SIG-M5 treated with dmso at 0.1 percent for 504 hours (cell line): ENCODE data around the gene PRAMEF5.
"Not testable (repeated sequence)": the region's sequence is repeated elsewhere in the genome, so short reads cannot be mapped to it uniquely, and the experiment has no call there.

Source experiments
- DNase-seq: peaks from one replicate; lab custom pipeline; 2025; ENCODE audit not compliant: unreplicated experiment; lab: John Stamatoyannopoulos, UW

PRAMEF5 gene

DNA sequence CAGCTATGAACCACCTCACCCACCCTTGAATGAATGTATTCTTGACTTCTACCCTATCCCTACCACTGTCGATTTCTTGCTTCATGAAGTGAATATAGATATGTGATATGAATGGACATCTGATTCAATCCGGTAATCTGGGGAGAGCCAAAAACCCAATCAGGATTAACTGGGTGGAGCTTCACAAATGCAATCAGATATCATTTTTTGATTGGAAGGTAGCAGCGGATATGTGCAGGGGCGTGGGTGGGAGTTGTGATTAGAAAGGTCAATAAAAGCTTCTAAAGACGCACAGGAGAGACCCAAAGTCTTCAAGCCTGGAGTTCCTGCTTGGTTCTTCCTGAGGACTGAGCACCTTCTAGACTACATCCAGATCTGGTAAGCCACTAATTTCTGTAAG lies at the start of gene PRAMEF5:
Gene PRAMEF5 (plus strand): TSS at position 301 of the 400 bp plus-strand sequence. CDS start 5,071 bp downstream, outside the sequence.
- not testable (repeated sequence) for DNase-seq

DNA sequence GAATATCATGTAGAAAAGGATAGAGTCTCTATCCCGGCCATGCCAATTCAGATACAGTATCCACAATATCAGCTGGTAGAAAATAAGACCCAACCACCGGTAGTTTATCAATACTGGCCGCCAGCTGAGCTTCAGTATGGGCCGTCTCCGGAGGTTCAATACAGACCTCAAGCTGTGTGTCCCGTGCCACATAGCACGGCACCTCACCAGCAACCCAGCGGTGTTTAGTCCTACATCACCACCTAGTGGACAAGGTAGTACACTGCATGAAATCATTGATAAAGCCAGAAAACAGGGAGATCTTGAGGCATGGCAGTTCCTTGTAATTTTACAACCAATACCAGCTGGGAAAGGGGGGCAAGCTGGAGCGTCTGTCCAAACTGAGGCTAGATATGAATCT lies 45.3 kb upstream of the PRAMEF5 start:
- DNase-seq: not testable (repeated sequence)

DNA sequence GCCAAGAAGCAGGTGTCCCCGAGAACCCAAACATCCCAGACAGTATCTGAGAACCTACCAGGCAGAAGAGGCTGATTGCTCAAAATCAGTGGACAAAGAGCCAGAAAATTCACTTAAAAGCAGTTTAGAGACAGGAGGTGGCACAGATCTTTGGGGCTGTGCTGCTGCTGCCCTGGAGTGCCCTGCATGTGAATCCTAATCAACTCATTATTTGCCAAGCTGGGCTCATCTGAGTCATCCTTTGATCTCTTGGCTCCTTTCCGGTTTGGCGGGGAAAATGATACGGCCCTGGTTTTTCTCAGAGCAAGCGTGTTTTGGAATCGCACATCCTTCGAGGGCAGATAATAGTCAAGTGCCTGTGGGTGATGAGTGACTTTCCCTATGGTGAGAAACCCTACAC lies 37.4 kb upstream of the PRAMEF5 start:
- not testable (repeated sequence) for DNase-seq

DNA sequence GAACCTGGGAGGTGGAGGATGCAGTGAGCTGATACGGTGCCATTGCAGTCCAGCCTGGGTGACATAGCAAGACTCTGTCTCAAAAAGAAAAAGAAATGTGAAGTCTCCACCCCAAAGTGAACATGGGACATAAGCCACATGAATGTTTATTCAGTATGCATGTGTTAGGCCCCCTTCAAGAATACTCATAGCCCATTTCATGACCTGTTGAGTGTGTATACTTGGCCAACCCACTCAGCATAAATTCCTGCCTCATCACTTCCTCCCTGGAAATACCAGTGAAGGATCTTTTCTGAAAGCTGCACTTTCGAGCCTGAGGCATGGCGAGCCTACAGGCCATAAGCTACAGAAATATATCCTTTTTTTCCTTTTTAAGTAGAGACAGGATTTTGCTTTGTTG lies 34.8 kb upstream of the PRAMEF5 start:
- not testable (repeated sequence) for DNase-seq

DNA sequence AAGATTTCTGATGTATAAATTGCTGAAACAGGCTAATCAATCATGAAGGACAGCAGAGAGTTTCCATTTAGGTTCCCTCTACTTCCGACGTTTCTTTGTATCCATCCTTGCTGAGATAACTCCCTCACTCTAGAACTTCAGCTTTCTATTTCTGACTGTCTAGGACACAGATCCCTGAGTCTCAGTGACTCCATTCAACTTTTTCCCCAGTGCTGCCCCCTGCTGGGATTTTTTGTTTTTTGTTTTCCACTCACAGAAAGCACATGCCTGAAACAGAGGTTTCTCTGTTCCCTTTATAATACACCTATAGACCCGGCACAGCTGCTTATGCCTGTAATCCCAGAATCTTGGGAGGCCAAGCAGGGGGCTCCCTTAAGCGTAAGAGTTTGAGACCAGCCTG lies 31.2 kb upstream of the PRAMEF5 start:
- not testable (repeated sequence) for DNase-seq

DNA sequence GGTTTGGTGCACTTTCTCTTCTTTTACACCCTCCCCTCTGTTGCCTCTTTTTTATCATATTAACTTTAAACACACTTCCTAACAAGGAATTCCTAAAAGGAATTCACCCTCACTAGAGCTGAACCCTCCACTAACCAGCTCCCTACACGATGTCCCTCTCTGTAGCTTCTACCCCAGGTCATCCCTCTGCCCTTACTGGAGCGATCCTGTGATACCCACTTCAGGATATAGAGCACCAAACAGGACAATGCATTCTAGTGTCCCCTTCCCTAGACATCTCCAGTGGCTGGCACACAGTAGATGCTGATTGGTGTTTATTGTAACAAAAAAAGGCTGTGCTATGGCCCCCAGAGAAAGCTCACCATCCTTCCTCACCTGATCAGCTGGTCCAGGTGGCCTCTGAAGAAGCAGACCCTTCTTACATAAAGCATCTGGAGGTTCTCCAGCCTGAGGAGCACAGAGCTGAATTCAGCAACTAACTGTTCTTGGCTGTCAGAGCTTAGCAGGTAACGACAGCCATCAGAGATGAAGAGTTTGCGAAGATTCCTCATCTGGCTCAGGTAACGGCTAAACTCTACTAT lies 29.4 kb upstream of the PRAMEF5 start:
- no peak for DNase-seq

DNA sequence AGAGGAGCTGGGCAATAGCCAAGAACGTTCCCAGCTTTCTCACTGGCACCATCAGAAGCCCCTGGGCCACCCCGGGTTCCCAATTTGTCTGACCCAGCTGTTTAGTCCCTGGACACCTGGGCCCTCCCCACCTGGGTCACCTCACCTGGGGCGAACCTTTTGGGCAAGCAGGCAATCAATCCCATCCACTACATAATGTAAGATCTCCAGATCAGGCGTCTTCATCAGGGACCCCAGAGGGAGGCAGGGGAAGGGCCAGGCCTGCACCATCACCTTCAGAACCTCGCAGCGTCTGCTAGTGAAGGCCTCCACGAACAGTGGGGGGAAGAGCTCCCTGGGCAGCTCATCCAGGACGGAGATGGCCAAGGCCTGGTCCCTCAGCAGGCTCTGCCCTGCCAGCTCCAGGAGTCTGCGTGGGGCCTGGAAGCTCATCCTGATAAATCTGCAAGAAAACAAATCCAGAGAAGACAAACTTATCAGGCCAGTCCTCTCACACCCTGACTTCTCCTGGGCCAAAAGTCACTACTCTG lies 28.3 kb upstream of the PRAMEF5 start, which contains the start of gene PRAMEF18:
Gene PRAMEF18 (minus strand): TSS at position 480 of the 530 bp plus-strand sequence. CDS start 48 bp downstream, at position 432.
- not testable (repeated sequence) for DNase-seq

DNA sequence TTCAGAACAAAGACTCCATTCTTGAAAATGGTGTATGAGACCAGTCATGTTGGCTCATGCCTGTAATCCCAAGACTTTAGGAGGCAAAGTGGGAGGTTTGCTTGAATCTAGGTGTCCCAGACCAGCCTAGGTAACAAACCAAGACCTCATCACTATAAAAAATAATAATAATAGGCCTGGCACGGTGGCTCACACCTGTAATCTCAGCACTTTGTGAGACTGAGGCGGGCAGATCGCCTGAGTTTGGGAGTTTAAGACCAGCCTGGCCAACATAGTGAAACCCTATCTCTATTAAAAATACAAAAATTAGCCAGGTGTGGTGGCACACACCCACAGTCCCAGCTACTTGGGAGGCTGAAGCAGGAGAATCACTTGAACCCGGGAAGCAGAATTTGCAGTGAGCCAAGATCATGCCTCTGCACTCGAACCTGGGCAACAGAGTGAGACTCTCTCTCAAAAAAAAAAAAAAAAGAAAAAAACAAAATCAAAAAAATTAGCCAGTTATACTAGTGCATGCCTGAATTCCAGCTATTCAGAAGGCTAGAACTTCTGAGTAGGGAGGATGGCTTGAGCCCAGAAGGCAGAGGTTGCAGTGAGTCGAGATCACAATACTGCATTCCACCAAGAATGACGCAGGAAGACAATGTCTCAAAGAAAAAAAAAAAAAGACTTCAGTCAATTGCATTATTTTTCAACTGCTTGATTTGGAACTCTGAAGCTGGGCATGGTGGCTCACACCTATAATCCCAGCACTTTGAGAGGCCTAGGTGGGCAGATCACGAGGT lies 26.5 kb upstream of the PRAMEF5 start:
- DNase-seq: not testable (repeated sequence)

DNA sequence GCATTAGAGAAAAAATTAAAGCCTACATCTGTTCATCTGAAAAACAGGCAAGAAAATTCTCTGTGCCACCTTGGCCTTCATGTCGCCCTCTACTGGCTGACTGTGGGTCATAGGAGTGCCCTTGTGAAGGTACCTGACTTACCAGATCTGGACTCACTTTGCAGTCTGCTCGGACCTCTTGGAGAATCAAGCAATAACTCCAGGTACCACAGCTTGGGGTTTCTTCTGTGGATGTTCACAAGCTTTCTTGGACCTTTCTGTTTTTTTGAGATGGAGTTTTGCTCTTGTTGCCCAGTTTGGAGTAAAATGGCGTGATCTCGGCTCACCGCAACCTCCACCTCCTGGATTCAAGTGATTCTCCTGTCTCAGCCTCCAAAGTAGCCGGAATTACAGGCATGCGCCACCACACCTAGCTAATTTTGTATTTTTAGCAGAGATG lies 25.6 kb upstream of the PRAMEF5 start:
- DNase-seq: peak; percentile 38

DNA sequence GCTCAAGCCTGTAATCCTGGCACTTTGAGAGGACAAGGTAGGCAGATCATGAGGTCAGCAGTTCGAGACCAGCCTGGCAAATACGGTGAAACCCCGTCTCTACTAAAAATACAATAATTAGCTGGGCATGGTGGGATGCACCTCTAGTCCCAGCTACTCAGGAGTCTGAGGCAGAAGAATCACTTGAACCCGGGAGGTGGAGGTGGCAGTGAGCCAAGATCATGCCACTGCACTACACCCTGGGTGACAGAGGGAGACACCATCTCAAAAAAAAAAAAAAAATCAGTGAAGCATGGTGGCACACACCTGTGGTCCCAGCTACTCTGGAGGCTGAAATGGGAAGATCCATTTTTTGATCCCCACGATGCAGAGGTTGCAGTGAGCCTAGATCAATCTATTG lies 23.9 kb upstream of the PRAMEF5 start:
- not testable (repeated sequence) for DNase-seq

DNA sequence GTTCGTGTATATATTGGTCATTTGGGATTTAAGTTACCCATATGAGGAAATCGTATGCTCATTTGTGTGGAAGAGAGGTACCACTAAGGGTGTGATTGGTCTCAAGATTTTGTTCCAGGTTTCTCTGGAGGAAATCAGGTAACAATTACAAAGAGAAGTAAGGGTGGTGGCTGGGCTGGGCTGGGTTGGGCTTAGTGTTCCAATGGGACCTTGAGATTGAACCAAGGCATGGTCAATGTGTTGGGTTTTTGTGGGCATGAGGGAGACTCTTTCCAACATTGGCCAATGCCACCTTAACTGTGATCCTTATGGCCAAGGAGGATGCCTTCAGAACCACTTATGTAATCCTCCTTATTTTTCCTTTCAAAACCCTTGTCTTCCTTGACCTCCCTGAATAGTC lies 23.4 kb upstream of the PRAMEF5 start:
- DNase-seq: not testable (repeated sequence)

DNA sequence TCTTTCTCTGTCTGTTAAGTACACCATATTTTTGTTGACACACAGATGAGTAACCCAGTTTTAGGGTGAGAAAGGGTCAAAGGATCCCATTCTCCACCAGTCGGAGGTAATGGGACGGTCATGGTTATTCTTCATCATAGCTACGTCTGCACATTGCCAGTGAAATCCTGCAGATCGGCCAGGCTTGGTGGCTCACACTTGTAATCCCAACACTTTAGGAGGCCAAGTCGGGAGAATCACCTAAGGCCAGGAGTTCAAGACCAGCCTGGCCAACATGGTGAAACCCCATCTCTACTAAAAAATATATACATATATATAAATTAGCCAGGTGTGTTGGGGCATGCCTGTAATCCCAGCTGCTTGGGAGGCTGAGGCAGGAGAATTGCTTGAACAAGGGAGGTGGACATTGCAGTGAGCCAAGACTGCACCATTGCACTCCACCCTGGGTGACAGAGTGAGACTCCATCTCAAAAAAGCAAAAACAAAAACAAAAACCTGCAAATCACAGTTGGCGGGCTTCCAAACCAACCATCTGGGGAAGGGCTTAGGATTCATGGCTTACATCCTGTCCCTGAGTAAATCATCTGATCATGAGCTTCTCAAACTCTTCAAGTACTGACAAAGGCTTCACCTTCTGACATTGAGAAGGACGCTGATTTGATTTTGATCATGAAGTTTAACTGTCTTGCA lies 22.8 kb upstream of the PRAMEF5 start:
- not testable (repeated sequence) for DNase-seq

DNA sequence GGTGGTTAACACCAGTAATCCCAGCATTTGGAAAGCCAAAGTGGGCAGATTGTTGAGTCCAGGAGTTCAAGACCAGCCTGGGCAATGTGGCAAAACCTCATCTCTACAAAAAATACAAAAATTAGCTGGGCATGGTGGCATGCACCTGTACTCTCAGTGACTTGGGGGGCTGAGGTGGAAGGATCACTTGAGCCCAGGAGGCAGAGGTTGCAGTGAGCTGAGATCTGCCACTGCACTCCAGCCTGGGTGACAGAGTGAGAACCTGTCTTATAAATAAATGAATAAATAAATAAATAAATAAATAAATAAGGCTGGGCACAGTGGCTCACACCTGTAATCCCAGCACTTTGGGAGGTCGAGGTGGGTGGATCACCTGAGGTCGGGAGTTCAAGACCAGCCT lies 21.9 kb upstream of the PRAMEF5 start:
- DNase-seq: not testable (repeated sequence)

DNA sequence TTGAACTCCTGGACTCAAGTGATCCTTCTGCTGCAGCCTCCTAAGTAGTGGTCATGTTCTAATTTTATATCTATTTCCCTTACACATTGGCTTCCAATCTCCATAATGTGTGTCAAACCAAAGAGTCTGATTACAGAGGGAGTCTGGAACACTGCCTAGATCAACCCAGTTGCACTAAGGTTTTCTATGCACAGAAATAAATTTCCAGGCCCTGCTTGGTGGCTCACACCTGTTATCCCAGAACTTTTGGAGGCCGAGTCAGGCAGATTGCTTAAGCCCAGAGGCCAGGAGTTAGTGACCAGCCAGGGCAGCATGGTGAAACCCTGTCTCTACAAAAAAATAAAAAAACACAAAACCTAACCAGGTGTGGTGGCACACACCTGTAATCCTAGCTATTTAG lies 19.9 kb upstream of the PRAMEF5 start:
- DNase-seq: not testable (repeated sequence)

DNA sequence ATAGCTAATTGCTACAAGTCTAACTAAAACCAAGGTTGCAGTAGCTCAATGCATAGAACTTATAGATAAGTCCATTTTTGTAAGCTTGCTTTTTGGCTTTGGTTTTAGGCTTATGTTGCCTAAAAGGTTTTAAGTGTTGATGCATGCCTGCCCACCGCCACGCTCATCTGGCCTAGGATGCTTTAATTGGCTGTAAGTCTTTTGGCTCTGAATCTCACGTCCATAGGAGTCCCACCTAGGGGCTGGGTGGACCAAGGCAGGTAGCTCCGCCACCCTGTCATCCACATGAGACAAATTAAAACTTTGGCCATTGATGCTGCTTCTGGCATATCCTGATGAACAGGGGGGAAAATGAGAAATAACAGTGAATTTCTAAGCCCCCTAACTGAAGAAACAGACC lies 16.4 kb upstream of the PRAMEF5 start:
- DNase-seq: not testable (repeated sequence)

DNA sequence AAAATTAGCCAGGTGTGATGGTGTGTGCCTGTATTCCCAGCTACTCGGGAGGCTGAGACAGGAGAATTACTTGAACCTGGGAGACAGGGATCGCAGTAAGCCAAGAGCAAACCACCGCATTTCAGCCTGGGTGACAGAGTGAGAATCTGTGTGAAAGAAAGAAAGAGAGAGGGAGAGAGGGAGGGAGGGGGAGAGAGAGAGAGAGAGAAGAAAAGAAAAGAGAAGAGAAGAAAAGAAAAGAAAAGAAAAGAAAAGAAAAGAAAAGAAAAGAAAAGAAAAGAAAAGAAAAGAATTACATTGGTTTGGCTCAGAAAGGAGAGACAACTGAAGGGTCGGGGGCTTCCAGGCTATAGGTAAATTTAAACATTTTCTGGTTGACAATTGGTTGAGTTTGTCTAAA lies 14.4 kb upstream of the PRAMEF5 start:
- not testable (repeated sequence) for DNase-seq

DNA sequence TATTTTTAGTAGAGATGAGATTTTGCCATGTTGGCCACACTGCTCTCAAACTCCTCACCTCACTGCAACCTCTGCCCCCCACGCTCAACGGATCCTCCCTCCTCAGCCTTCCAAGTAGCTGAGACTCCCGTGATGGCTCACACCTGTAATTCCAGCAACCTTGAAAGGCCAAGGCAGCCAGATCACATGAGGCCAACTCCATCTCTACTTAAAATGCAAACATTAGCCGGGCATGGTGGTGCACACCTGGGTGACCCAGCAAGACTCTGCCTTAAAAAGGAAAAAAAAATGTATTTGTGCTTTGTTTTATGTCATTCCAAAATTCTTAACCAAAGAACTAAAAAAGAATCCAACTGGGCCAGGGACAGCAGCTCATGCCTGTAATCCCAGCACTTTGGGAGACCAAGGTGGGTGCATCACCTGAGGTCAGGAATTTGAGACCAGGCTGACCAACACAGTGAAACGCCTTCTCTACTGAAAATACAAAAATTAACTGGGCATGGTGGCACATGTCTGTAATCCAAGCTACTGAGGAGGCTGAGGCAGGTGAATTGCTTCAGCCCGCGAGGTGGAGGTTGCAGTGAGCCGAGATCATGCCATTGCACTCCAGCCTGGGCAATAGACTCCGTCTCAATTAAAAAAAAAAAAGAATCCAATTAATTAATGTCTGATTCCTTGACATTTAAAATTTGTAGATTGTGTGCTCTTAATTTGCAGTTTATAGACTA lies 10.3 kb upstream of the PRAMEF5 start:
- not testable (repeated sequence) for DNase-seq

DNA sequence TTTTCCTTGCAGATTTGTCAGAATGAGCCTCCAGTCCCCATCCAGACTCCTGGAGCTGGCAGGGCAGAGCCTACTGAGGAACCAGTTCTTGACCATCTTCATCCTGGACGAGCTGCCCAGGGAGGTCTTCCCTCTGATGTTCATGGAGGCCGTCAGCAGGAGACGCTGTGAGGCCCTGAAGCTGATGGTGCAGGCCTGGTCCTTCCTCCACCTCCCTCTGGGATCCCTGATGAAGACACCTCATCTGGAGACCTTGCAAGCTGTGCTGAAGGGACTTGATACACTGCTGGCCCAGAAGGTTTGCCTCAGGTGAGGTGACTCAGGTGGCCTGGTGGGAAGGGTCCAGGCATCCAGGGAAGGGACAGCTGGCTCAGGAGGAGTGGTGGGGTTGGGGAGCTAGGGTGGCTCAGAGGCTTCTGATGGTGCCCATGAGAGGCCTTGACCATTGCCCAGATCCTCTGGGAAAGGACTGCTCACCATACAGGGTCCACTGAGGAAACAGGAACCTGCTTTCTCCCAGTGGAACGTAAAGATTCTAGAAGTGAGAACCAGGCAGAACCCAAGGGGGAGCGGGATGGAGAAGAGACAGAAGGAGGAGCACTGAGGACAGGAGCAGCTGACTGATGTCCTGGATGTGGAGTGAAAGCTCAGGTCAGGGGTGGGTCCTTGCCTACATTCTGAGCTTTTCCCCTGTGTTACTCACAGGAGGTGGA lies 8.0 kb upstream of the PRAMEF5 start:
- not testable (repeated sequence) for DNase-seq

DNA sequence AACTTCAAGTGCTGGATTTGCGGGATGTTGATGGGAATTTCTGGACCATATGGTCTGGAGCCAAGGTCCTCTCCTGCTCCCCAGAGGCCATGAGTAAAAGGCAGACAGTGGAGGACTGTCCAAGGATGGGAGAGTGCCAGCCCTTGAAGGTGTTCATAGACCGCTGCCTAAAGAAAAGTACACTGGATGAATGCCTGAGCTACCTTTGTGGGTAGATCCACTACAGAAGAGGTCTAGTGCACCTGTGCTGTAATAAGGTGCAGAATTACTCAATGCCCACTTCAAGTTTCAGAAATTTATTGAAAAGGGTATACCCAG lies 7.5 kb upstream of the PRAMEF5 start:
- DNase-seq: not testable (repeated sequence)

DNA sequence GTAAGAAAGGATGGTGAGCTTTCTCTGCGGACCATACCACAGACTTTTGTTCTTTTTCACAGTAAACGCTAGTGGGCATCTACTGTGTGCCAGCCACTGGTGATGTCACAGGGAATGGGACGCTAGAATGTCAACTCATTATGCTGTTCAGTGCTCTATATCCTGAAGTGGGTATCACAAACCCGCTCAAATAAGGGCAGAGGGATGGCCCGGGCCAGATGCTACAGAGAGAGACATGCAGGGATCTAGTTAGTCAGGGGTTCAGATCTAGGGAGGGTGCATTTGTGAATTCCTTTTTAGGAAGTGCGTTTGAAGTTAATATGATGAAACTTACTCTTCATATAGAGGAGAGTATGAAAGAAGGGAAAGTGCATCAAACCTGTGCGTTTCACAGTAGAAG lies 6.9 kb upstream of the PRAMEF5 start:
- not testable (repeated sequence) for DNase-seq
